ENCODE data around the gene ZFYVE28.

- no peak for TF ChIP-seq POLR2A (IDR thresholded peaks at IDR 0.05)
- TF ChIP-seq CTCF (IDR thresholded peaks at IDR 0.05), result peak in 3 of 4 experiments; percentile 44 to 67 (median 65)
- TF ChIP-seq POLR2AphosphoS5 (IDR thresholded peaks at IDR 0.05), result no peak
These were observed 44.0 kb upstream of the ZFYVE28 start for GRCh38 chr4:2462218-2462991.
